ENCODE measurements around the gene HIVEP3. TPM values are rescaled to one million over a fixed set of nuclear protein-coding genes. Genes with fewer than 3 reads are reported as not detected.

Gene HIVEP3
- total RNA-seq, 2 donors from 2014 or later, result 2.3 to 12.8 TPM

GRCh38 chr1:41874903-41875411 lies 43.8 kb downstream of the HIVEP3 start:
- no peak for ATAC-seq (ENCODE audit: insufficient number of reproducible peaks, low FRiP score, low read depth)
- no peaks in the 10 kb centered on the region for H3K9me3 ChIP-seq

DNA sequence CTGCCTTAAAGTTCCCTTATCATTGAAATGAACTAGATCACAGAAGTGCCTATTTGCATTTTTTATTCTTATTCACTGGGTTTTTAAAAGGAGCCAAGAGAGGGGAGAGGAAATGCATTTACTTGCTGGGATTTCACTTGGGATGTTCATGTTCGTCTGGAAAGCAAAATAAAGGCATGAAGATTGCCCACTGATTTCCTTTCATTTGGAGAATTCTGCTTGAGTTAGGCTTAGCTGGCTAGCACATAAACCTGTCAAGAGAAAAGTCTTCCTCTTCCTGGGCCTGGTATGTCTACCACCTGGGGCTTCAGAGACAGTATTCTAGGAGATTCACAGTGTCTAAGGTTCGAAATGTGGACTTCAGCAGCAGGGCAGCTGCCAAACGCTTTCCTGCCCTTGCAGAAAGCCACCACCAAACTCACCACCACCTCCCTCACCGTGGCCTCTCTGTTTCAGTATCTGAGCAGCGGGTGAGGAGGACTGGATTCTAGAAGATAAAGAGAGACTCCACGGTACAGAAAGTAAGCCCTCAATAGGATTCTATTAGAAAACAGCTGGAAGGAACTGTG lies 44.5 kb downstream of the HIVEP3 start:
- Histone ChIP-seq H3K36me3 (no peaks in the 10 kb centered on the region), H3K9me3 (no peaks in the 10 kb centered on the region), H3K4me3 (no peak overlapping the region), H3K27me3 (replicated peaks; ENCODE audit: insufficient read depth) (no peaks in the 10 kb centered on the region), H3K4me1 (ENCODE audit: control insufficient read depth in 1 of 2, low read depth in 2 of 2) (peaks cover 8 to 30% of the 10 kb centered on the region in 2 donors), H3K27ac (no peak overlapping the region)
- DNase-seq (ENCODE audit: low spot score) (no peak), ATAC-seq (ENCODE audit: insufficient number of reproducible peaks, low FRiP score, low read depth) (no peak)
- TF ChIP-seq, protein P1, sequence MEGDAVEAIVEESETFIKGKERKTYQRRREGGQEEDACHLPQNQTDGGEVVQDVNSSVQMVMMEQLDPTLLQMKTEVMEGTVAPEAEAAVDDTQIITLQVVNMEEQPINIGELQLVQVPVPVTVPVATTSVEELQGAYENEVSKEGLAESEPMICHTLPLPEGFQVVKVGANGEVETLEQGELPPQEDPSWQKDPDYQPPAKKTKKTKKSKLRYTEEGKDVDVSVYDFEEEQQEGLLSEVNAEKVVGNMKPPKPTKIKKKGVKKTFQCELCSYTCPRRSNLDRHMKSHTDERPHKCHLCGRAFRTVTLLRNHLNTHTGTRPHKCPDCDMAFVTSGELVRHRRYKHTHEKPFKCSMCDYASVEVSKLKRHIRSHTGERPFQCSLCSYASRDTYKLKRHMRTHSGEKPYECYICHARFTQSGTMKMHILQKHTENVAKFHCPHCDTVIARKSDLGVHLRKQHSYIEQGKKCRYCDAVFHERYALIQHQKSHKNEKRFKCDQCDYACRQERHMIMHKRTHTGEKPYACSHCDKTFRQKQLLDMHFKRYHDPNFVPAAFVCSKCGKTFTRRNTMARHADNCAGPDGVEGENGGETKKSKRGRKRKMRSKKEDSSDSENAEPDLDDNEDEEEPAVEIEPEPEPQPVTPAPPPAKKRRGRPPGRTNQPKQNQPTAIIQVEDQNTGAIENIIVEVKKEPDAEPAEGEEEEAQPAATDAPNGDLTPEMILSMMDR (IDR thresholded peaks at IDR 0.05), result no peak

More at GRCh38 chr1:41874903-41875411, 43.8 kb downstream of the HIVEP3 start:
- H3K27ac ChIP-seq, result no peak overlapping the region
- TF ChIP-seq, protein P1 (IDR thresholded peaks at IDR 0.05), result no peak
- DNase-seq (ENCODE audit: low spot score), result no peak
- H3K4me3 ChIP-seq, result no peak overlapping the region
- H3K36me3 ChIP-seq, result no peaks in the 10 kb centered on the region
- H3K4me1 ChIP-seq (ENCODE audit: control insufficient read depth in 1 of 2, low read depth in 2 of 2), result peaks cover 8 to 30% of the 10 kb centered on the region in 2 donors
- no peaks in the 10 kb centered on the region for H3K27me3 ChIP-seq (replicated peaks; ENCODE audit: insufficient read depth)

GRCh38 chr1:41872074-41872473 lies 46.6 kb downstream of the HIVEP3 start:
- no peaks in the 10 kb centered on the region for H3K27me3 ChIP-seq (replicated peaks; ENCODE audit: insufficient read depth)
- H3K36me3 ChIP-seq, result no peaks in the 10 kb centered on the region
- no peak overlapping the region for H3K4me3 ChIP-seq
- H3K4me1 ChIP-seq (ENCODE audit: control insufficient read depth in 1 of 2, low read depth in 2 of 2), result peaks cover 4 to 26% of the 10 kb centered on the region in 2 donors
- DNase-seq (ENCODE audit: low spot score) (no peak), ATAC-seq (ENCODE audit: insufficient number of reproducible peaks, low FRiP score, low read depth) (no peak)
- no peak overlapping the region for H3K27ac ChIP-seq
- no peaks in the 10 kb centered on the region for H3K9me3 ChIP-seq
- TF ChIP-seq, protein P1 (IDR thresholded peaks at IDR 0.05), result no peak

- Histone ChIP-seq H3K4me3 (no peak overlapping the region), H3K27ac (no peak overlapping the region), H3K9me3 (no peaks in the 10 kb centered on the region), H3K4me1 (ENCODE audit: control insufficient read depth in 1 of 2, low read depth in 2 of 2) (peaks cover 0 to 7% of the 10 kb centered on the region in 2 donors), H3K27me3 (replicated peaks; ENCODE audit: insufficient read depth) (no peaks in the 10 kb centered on the region), H3K36me3 (no peaks in the 10 kb centered on the region)
- TF ChIP-seq, protein P1 (IDR thresholded peaks at IDR 0.05), result no peak
- ATAC-seq (ENCODE audit: insufficient number of reproducible peaks, low FRiP score, low read depth) (no peak), DNase-seq (ENCODE audit: low spot score) (no peak)
These were observed 48.6 kb downstream of the HIVEP3 start for GRCh38 chr1:41870076-41870562.

- Histone ChIP-seq H3K36me3 (no peaks in the 10 kb centered on the region), H3K27ac (no peak overlapping the region), H3K4me1 (ENCODE audit: control insufficient read depth in 1 of 2, low read depth in 2 of 2) (no peaks in the 10 kb centered on the region), H3K9me3 (no peaks in the 10 kb centered on the region), H3K27me3 (replicated peaks; ENCODE audit: insufficient read depth) (no peaks in the 10 kb centered on the region), H3K4me3 (no peak overlapping the region)
- DNase-seq (ENCODE audit: low spot score) (no peak), ATAC-seq (ENCODE audit: insufficient number of reproducible peaks, low FRiP score, low read depth) (no peak)
- TF ChIP-seq, protein P1 (IDR thresholded peaks at IDR 0.05), result no peak
These were observed 50.3 kb downstream of the HIVEP3 start for GRCh38 chr1:41868241-41868998.
